ENCODE data around the gene ADH1B. TPM values are rescaled to one million over a fixed set of nuclear protein-coding genes. Genes with fewer than 3 reads are reported as not detected.

The ADH1B gene
- total RNA-seq, 8 experiments from 2014 or later = 0.10 to 1.00 (median 0.28) TPM; not detected in 1

GRCh38 chr4:99275050-99275449, 46.2 kb downstream of the ADH1B start:
- Histone ChIP-seq H3K4me1 (replicated peaks in 1 of 2) (no peaks in the 10 kb centered on the region), H3K4me3 (no peak overlapping the region), H3K27ac (no peak overlapping the region)
- 0 to 100% (median 96%) methylated on average over 1 to 5 of the region's 5 CpGs; no CpG with 5 or more reads in 3 of the 10 experiments for WGBS, 10 experiments
- no peak for ATAC-seq (replicated peaks in 6 of 8)
- in situ Hi-C loops (cut with MboI; ENCODE audit: low pct_unique_long_range_greater_than_20kb in 2 of 9, low sequenced_read_pairs in 9 of 9, unreplicated experiment in 9 of 9) = no loop called here

- in situ Hi-C loops (cut with MboI; ENCODE audit: low pct_unique_long_range_greater_than_20kb in 2 of 9, low sequenced_read_pairs in 9 of 9, unreplicated experiment in 9 of 9) = no loop called here
- ATAC-seq (replicated peaks in 6 of 8) = no peak
- H3K4me1 ChIP-seq (replicated peaks in 1 of 2) = no peaks in the 10 kb centered on the region
- no peak overlapping the region for H3K27ac ChIP-seq
- no peak overlapping the region for H3K4me3 ChIP-seq
- 0 to 100% (median 90%) methylated on average over 1 to 2 of the region's 2 CpGs; no CpG with 5 or more reads in 4 of the 10 experiments for WGBS, 10 experiments
Measured at GRCh38 chr4:99273704-99274103, 47.5 kb downstream of the ADH1B start.

- H3K4me1 ChIP-seq (replicated peaks in 1 of 2) = no peaks in the 10 kb centered on the region
- no peak overlapping the region for H3K4me3 ChIP-seq
- in situ Hi-C loops (cut with MboI; ENCODE audit: low pct_unique_long_range_greater_than_20kb in 2 of 9, low sequenced_read_pairs in 9 of 9, unreplicated experiment in 9 of 9) = no loop called here
- H3K27ac ChIP-seq = no peak overlapping the region
- ATAC-seq (replicated peaks in 6 of 8) = no peak
Measured at GRCh38 chr4:99264927-99265326, 56.3 kb downstream of the ADH1B start.

Other genes with a start within 250 kb of the ADH1B start
- gene ADH5, start 232.6 kb downstream of the ADH1B start, total RNA-seq = 100 to 1,000 TPM in 5 of 8 experiments, 10 to 100 TPM in 3; 84.9 to 168 (median 125) TPM
- under 1 TPM in 4 of 8 experiments, not detected in 4; 0.13 to 0.27 (median 0.17) TPM for gene ADH4, start 177.1 kb downstream of the ADH1B start, total RNA-seq
- gene ADH6, start 102.2 kb downstream of the ADH1B start, total RNA-seq = 1 to 10 TPM in 5 of 8 experiments, under 1 TPM in 3; 0.57 to 2.1 (median 1.1) TPM
- under 1 TPM in 2 of 8 experiments, not detected in 6; 0.20 to 1.00 TPM for gene ADH1A, start 30.4 kb downstream of the ADH1B start, total RNA-seq
- under 1 TPM in 5 of 8 experiments, not detected in 3; 0.47 to 1.00 (median 0.55) TPM for gene ADH1C, start 31.3 kb upstream of the ADH1B start, total RNA-seq
- gene ADH7, start 113.9 kb upstream of the ADH1B start, total RNA-seq = 1 to 10 TPM in 1 of 8 experiments, under 1 TPM in 2, not detected in 5; 0.09 to 3.0 (median 0.29) TPM
- under 1 TPM in 4 of 8 experiments, not detected in 4; 0.05 to 0.27 (median 0.21) TPM for gene C4orf17, start 189.6 kb upstream of the ADH1B start, total RNA-seq
- gene TRMT10A, start 242.6 kb upstream of the ADH1B start, total RNA-seq = 10 to 100 TPM in 6 of 8 experiments, 1 to 10 TPM in 2; 7.3 to 15.9 (median 11.7) TPM